ENCODE data around the gene SURF4.
"Not testable (repeated sequence)": the region's sequence is repeated elsewhere in the genome, so short reads cannot be mapped to it uniquely, and the experiment has no call there.

Gene SURF4

GRCh38 chr9:133349965-133350616 lies 25.8 kb downstream of the SURF4 start:
- DNase-seq, result no peak

DNA sequence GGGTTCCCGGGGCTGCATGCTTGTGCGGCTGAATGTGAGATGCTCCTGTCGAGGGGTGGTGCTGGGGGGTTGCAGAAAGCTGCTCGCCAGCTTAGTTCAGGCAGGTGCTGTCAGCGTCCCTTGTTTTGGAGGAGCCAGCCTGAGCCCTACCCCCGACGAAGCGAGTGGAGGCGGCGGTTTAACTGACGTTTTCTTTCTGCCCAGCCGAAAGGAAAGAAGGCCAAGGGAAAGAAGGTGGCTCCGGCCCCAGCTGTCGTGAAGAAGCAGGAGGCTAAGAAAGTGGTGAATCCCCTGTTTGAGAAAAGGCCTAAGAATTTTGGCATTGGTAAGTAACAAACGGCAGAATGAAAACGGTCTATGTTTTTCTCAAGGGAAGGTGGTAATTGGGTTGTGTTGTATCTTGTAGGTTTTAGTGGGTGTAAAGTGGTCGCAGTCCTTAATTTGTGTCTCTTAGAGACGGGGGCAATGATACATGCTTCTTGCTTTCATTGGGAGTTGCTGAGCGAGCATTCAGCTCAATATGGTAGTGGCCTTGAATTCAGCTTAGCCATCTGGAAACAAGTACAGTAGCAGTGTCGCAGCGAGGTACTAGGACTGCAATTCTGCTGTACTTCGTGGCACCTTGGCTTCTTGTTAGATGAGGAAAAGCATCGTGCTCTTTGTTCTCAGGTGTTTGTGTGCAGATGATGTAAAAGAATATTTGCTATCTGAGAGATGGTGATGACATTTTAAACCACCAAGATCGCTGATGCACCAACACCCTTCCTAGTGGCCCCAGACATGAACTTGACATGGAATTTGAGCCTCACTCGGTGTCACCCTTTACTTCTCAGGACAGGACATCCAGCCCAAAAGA lies 26.9 kb downstream of the SURF4 start:
- DNase-seq, result no peak

GRCh38 chr9:133347985-133348717 lies 27.7 kb downstream of the SURF4 start, which contains the start of the genes MED22 and RPL7A:
MED22 (minus strand) TSS chr9:133348131; CDS start chr9:133346662, 1,469 bp downstream.
RPL7A (plus strand) TSS chr9:133348218; CDS start chr9:133348244, 26 bp downstream.
- peak; percentile 92 for DNase-seq

DNA sequence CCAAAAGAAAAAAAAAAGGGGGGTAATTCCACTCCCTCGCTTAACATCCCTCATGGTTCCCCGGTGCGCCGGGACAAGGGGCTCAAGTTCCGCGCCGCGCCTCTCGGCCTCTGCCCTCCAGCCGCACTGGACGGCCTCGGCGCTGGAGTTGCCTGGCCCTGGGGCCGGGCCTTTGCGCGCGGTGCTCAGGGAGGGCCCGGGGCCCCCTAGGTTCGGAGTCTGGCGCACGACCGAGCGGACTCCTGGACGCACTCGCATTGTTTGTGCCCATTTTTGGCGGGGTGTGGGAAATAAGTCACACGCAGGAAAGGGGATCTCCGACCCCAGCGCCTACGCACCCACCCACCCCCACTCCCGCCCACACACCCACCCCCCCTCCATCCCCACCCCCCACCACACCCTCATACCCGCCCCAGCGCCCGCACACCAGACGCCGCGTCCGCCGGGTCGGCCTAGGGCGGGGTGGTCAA lies 28.3 kb downstream of the SURF4 start:
- DNase-seq, result no peak

DNA sequence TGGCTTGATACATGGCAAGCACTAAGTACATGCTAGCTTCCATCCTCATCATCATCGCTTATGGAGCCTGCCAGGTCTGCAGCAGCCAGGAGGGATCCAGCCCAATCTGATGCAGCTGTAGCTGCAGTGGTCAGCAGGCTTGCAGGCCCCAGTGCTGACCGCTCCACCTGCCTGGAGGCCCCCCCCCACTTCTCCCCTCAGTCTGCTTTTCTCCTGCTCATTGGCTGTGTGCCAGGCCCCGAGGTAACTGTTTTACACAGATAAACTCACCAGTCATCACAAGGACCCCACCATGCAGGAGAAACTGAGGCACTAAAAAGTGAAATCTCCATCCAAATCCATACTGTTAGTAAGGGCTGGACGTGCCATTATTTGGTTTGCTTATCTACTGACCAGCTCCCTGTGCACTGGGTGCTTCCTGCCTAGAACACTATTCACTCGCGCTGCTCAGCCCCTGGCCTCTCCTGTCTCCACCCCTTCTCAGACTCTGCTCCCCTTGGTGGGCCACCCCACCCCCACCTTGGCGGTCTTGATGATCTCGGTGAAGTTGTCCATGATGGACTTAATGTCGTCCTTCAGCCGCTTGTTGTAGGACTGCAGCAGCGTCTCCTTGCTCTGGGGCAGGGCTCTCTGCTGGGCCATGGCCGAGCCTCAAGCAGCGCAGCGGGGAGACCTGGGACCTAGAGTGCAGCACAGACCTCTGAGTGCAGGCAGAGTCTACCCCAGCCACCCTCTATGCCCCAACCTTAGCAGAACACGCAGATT lies 29.7 kb downstream of the SURF4 start:
- no peak for DNase-seq

DNA sequence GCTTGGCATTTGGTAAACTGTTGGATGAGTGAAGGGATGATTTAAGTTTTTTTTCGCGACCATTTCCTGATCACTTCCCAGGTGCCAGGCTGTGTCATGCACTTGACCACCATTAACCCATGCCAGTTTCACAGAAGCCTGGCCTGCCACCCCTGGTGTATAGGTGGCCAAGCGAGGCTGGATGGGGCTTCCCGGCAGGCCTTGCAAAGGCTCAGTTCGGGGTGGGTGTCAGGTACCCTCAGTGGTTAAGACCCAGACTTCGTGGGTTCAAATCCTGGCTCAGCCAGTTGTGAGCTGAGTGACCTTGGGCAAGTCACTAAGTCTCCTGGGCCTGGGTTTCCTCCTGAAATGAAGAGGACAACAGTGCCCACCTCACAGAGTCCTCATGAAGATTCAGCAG lies 30.3 kb downstream of the SURF4 start:
- DNase-seq, result no peak

DNA sequence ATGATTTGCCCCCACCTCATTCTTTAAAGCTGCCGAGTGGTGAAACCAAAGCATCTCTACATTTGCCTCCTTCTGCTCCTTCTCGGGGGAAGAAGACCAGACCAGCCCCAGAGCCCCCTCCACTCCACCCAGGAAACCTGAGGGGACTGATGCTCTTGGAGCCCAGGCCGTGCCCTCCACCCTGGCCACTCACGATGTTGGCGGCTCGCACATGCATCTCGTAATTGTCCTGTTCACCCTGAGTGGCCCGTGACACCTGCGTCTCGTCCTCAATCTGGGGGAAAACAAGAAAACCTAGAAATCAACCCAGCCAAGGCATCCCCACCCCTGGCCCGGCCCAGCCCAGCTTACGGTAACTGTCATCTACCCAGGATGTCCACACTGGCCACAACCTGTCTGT lies 30.9 kb downstream of the SURF4 start:
- DNase-seq, result no peak

DNA sequence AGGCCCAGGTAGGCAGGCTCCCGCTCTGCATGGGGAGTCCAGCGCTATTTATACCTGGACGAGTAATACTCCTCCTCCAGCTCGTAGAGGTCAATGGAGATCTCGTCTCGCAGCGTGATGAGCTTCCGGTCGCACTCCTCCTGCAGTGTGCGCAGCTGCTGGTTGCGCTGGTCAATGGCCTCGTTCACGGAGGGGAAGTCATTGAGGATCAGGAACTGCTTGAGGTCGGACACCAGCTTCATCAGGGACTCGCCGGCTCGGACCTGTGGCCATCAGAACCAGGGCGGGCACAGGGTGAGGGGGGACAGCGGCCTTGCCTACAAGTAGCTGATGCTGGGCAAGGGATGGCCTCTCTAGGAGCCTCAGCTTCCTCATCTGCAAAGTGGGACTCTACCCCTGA lies 31.8 kb downstream of the SURF4 start:
- DNase-seq, result no peak

DNA sequence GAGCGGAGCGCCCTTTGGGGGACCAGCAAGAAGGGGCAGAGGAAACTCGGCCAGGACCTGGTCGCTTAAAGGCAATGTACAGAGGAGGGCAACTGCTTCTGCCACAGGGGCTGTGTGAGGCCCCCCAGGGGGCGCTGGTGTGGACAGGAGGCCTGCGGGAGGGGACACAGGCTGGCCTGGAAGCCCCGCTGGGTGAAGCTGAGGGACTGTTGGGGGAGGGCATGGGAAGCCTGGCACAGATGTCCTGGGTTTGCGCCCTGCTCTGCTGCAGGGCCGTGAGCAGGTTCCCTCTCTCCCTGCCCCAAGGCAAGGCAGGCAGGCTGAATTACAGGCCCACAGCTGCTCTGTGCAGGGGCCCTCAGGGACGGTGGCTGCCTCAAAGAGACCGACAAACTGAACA lies 33.3 kb downstream of the SURF4 start:
- no peak for DNase-seq

GRCh38 chr9:133342069-133342406 lies 33.8 kb downstream of the SURF4 start:
- no peak for DNase-seq

DNA sequence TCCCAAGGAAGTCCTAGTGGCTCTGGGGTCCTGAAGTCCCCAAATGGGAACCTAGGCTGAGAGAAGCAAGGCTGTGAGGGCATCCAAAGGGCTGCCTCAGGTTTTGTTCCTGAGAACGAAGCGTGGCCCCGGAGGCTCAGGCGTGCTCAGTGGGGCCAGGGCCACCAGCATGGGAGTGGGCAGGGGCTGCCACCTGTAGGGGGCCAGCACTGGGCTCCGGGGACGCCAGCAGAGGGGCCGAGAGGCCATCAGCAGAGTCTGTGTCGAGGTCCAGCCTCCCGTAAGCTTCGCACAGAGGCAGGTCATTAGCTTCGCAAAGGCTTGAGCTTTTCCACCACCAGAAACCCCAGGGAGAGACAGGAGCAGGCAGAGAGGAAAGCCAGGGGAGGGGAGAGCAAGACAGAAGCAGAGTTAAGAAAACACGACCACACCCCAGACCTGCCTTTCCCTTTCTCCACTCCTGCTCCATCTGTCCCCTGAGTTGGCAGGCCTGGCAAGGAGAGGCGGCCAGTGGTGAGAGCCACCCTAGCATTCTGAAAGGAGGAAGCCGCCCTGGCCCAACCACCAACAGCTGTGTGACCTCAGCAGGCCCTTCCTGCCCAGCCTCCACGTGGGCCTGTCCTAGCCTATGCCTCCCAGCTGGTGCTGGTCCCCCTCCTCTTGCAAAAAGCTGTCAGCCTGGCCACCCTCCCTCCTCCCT lies 34.3 kb downstream of the SURF4 start:
- no peak for DNase-seq

GRCh38 chr9:133340916-133341315 lies 34.9 kb downstream of the SURF4 start:
- no peak for DNase-seq

GRCh38 chr9:133340256-133340655 lies 35.6 kb downstream of the SURF4 start:
- DNase-seq, result no peak

GRCh38 chr9:133339641-133340040 lies 36.2 kb downstream of the SURF4 start:
- no peak for DNase-seq

DNA sequence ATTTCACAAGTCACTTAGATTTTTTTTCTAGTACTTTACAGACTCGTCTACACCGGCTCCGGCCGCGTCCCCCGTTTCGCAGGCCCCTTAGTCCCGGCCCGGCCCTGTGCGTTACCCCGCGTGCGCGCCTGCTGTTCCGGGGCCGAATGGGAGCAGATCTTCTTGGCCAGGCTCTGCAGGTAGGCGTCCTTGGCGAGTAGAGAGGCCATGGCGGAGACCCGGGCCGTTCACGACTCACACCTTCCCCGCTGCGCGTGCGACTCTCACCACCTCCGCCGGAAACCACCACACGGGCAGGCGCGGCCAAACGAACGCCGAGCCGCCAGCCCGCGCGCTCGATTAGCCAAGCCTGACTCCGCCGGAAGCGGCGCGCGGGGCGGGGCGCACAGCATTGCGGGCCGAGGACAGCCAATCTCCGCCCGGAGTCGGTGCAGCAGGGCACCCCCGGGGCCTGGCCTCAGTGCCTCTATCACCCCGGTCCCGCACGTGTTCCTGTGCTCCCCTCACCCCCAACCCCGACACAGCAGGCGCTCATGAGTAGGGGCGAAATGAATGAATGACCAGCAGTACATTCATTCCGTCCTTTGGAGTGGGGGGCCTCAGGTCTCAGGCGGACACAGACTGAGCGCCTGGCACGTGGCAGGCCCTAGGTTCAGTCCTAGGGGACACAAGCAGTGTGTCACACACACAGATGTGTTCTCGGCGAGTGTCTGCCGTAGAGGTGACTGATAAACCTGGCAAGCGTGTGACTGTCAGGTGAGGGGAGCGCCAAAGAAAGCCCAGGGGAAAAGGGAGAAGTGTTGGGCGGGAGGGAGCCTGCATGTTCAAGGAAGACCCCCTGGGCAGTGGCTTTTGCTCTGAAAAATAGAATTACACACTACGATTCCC lies 39.7 kb downstream of the SURF4 start, which contains the start of gene SURF6:
TSS of gene SURF6 (minus strand) at position 265 of the 888 bp plus-strand sequence. CDS start at position 209, 56 bp downstream.
- DNase-seq, result peak; percentile 82

DNA sequence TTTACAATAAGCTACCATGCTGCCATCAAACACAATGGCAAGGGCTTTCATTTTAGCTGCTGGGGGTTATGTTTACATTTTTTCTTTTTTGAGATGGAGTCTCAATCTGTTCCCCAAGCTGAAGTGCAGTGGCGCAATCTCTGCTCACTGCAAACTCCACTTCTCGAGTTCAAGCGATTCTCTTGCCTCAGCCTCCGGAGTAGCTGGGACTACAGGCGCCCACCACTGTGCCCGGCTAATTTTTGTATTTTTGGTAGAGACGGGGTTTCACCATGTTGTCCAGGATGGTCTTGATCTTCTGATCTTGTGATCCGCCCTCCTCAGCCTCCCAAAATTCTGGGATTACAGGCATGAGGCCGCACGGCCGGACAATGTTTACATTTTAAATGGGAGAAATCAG lies 41.0 kb downstream of the SURF4 start:
- DNase-seq, result not testable (repeated sequence)

DNA sequence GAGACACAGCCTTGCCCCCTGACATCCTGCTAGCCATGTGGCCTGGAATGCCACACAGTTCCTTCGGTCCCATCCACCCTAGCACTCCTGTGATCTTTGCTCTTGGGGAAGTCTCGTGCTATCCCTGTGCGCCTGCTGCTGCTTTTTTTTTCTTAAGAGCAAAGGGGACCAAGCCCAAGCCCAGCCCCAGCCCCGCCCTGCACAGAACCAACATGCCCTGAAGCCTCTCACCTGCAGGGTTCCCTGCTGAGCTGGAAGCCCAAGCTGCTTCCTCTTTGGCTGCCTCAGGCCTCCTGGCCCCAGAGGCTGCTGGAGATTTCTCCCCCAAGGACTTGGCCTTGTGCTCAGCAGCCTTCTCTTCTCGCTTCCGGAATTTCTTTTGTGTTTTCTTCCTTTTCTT lies 41.7 kb downstream of the SURF4 start:
- DNase-seq, result no peak

GRCh38 chr9:133333566-133333965 lies 42.3 kb downstream of the SURF4 start:
- no peak for DNase-seq

DNA sequence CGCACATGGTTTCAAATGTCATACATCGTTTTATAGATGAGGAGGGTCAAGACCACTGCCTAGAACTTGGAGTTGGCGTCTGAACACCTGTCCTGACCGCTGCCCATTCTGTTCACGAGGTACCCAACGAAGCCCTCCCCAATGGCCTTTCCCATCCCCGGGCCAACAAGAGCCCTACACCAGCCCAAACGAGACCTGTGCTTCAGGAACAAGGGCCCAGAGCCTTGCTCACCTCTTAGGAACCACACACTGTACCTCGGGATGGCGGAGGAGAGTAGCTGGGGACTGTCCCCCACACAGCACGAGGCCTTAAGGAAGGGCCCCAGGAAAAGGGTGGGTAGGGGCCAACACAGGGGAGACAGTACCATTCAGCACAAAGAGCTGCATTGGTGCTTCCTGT lies 42.8 kb downstream of the SURF4 start:
- no peak for DNase-seq

DNA sequence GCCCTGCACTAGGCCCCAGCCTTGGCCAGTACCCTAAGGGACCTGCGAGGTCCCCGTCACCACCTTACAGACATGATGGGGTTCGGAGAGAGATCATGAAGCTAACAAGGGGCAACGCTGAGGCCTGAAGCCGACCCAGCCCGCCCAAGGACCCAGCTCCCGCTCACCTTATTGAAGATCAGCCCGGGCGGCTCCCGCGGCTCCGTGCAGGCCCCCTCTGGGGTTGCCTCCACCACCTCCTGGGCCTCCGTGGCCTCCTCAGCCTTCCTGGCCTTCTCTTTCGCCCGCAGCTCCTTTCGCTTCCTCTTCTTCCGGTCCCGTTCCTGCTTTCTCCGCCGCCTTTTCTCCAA lies 43.5 kb downstream of the SURF4 start:
- no peak for DNase-seq

Data from NCI-H1694 treated with DMSO at 0.1 percent for 48 hours (cell line).